NK-92 treated with Interleukin-12 subunit alpha and Interleukin-12 subunit beta, amount 100 ng/mL, for 24 hours (cell line): Measurements from ENCODE around the gene DKC1.

Experiments
- DNase-seq: peaks from one replicate; lab custom pipeline; 2025; lab: John Stamatoyannopoulos, UW

The DKC1 gene

DNA sequence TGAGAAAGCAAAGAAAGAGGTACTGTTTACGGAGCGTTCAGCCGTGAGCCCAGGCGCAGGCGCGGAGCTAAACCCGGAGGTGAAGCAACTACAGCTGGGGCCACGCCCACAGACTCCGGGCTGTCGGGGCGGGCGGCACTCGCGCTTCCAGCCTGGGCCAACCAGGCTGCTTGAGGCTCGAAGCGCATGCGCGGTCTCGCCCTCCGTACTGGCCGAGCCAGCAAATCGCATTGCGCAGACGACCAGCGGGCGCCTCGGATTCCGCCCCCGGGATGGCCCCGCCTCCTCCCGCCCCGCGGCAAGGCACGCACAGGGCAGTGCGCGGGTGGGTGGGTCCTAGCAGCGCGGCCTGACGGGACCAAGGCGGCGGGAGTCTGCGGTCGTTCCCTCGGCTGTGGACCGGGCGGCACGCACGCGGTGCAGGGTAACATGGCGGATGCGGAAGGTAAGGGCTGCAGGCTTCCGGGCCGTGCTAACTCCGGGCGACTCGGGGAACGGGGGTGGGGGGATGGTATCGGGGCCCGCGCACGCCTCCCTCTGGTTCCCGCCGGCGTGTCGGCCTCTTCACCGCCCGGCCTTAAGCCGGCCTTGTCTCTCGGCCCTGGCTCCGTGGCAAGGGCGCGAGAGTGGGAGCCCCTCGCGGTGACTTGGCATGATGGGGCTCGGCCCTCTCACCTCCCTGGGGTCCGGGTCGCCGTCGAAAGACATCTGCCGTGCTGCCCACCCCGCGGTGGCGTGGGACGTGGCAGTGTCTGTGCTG, at the start of gene DKC1:
TSS of gene DKC1 (plus strand) at position 328 of the 760 bp plus-strand sequence. CDS start at position 430, 102 bp downstream.
- peak; percentile 92 for DNase-seq

DNA sequence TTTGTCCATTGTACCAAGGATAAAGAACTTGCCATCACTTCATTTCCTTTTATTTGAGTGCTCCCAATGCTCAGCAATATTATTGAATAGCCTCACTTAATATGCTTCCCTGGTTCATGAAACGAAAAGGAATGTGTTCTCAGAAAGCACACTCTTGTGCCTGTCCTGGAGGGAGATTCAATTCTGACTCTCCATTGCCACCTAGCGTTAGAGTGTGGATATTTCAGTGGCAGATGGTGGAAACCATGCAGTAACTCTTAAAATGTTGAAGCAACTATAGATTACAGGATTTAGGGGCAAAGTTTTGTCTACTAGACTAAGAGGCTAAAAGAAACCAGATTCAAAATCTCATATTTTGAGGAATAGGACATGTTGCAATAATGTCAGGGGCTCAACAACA, 47.7 kb upstream of the DKC1 start:
- no peak for DNase-seq

DNA sequence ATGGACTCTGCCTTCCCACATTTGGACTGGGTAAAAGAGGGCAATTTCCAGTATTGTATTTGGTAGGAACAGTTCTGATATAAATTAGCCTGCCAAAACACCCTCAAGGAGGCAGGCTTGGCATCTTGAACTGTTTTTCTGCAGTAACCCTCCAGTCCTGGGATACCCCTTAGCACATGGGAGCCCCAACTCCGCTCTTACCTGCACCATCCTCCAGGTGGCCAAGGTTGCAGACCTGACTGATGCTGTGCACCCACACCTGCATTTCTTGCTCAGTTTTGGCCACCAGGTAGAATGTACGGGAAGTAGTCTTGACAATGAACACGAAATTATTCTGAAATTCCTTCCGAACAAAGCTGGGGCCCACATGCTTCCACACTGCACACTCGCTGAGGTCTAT, 46.8 kb upstream of the DKC1 start:
- no peak for DNase-seq

DNA sequence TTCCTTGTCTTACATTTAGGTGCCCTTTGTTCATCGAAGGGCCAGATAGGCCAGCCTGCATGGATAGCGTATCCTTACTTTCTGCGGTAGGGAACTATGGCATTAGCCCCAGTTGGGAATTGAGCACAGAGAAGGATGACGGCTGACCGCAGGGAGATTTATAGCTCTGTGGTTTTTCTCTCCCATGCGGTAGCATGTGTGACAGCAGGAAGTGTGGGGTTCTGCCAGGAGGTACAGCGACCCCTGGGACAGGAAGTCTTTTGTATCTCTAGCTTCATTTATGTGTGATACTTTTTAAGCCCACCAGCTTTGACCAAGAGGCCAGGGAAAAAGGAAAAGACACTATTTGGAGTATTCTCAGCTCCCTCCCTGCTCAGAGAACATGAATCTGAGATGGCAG, 44.8 kb upstream of the DKC1 start:
- DNase-seq, result no peak

DNA sequence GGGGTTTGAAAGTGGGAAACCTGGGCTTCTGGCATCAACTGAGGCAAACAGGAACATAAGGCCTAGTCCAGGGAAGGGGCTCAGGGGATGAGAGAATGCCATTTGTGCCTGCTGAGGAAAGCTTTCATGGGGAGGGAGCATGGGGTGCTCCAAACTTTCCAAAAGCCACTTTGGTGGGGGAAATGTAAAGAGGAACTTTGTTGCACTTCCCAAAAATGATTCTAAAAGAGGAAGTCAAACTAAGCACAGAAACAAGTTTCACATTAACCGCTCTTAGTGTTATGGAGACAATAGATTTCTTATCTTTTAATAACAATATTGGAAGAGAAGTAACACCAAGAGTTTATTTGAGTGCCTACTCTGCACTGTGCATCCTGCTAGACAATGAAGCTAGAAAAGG, 44.0 kb upstream of the DKC1 start:
- no peak for DNase-seq

DNA sequence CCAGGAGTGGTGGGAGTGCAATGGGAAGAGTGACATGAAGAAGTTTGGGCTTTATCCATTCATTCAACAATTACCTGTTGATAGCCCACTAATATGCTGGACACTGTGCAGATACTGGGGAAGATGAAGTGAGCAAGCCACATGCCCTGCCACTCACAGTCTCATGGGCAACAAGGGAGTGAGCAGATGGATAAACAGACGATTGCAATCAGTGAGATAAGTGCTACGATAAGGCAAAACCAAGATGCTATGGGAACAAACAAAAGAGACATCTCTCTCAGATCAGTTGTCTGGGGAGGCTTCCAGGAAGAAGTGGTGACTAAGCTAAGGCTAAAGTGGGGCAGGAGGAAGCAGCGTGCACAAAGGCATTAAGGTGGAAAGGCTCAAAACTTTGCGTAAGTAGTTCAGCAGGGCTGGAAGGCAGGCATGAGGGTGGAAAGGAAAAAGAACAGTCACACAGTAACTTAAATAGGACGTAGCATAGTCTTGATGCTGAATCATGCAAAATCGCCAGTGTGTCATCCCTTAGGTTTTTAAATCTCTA, 43.5 kb upstream of the DKC1 start:
- no peak for DNase-seq

DNA sequence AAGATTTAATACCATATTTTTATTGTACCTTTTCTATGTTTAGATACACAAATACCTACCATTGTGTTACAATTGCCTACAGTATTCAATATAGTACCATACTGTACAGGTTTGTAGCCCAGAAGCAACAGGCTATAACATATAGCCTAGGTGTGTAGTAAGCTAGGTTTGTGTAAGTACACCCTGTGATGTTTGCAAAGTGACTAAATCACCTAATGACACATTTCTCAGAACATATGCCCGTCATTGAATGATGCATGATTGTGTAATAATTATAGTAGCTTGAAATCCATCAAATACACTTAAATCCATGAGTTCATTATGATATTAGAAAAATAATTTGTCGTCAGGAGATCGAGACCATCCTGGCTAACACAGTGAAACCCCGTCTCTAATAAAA, 42.6 kb upstream of the DKC1 start:
- no peak for DNase-seq

DNA sequence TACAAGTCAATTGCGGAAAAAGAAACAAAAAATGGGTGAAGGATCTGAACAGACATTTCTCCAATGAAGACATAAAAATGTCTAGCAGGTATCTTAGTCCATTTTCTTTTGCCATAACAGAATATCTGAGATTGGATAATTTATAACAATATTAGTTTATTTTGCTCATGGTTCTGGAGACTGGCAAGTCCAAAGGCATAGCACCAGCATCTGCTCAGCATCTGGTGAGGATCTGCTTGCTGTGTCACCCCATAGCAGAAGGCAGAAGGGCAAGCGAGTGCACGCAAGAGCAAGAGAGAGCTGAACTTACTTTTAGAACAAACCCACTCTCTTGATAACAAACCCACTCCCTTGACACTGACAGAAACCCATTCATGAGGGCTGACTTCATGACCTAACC, 41.5 kb upstream of the DKC1 start:
- DNase-seq, result no peak

DNA sequence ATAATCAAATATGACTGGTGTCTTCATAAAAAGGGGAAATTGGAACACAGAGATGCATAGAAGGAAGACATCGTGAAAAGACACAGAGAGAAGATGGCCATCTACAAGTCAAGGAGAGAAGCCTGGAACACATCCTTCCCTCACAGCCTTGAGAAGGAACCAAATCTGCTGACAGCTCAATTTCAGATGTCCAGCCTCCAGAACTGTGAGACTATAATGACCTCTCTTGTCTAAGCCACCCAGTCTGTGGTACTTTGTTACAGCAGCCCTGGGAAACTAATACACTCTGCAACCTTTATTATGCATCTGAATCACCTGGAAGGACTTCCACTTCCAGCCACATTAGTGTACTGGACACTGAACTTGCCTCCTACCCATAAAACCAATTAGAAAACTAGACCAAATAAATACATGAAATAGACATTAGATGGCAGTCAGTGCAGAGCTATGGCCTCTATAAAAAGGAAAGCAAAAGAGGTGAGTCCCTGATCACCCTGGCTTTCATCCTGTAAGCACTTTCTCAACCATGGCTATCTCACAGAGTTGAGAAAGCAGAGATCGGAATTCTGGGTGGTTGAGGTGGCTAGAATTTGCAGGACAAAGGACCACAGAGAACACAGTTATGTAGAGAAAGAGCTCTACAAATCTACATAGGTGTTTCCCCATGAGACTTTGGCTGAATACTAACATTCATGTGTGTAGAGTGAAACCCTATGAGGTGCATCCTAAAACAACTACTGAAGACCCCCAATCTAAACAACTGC, 37.5 kb upstream of the DKC1 start:
- no peak for DNase-seq

DNA sequence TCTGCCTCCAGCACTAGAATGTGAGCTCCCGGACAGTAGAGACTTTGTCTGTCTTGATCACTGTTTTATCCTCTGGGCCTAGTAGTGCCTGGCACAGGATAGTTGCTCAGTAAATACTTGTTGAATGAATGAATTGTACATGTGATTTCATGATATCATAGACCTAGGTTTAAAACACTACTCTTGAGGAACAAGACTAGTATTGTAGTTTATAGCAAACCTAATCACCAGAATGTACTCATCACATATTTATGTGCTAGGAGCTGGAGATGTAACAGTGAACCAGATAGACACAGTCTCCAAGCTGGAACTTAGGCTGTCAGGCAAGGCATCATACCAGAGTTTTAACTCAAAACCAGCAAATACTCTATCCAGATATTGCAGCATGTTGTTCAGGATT, 35.2 kb upstream of the DKC1 start:
- no peak for DNase-seq

DNA sequence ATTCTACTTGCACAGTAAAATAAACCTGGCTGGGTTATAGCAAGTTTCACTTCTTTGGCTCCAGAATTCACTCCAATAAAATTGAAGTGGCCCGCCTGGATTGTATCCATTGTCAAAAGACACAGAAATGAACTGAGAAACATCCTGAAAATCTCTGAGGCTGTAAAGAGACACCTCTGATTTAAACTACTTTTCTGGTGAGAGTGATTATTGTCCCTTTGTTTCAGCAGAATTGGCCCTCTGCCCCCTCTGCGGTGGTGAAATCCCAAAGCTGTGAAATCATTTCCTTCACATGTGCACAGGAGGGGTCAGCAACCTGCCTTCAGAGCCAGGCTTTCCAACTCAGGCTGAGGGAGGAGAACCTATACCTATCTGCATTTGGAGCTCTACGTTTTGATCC, 34.8 kb upstream of the DKC1 start:
- DNase-seq, result no peak

DNA sequence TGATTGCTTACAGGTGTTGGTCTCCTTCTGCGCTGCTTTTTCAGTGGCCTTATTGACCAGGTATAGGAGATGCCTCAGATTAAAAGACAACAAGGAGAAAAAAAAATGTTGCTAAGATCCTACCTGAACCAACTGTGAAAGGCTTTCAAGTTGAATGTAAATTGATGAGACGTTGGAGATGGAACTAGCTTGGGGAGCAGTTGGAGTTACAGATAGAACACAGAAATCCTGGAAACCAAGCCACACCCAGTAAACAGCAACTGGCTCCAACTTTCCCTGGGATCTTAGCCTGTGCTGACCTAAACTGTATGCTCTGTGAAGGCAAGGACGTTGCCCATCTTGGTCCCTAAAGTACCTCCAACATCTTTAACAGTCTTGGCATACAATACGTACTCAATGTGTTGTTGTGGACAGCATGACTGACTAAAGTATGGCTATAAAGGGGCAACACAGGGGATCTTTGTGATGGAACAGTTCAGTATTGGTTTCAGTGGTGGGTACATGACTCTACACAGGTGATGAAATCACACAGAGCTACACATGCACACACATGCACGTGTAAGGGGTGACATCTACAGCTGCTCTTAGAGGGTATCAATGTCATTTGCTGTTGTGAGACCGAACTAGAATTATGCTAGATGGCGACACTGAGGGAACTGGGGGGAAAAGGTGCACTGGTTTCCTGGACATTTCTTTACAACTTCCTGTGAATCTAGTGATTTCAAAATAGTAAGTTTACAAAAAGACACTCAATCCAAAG, 34.1 kb upstream of the DKC1 start:
- no peak for DNase-seq

DNA sequence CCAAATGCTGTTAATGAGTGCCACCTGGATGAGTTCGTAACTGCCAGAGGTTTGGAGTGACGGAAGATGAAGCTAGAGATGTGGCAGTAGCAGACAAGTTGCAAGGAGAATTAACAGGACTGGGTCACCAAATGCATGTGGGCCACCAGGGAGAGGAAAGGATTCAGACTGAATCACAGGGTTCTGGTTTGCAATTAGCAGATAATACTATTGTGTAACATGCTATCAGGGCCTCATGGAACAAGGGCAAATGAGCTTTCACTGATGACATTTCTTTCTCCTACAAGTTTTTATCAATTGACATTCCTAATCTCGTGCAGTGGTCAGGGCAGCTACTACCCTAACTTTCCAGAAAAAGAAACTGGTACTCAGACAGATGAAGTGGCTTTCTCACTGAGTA, 33.2 kb upstream of the DKC1 start:
- DNase-seq, result no peak

DNA sequence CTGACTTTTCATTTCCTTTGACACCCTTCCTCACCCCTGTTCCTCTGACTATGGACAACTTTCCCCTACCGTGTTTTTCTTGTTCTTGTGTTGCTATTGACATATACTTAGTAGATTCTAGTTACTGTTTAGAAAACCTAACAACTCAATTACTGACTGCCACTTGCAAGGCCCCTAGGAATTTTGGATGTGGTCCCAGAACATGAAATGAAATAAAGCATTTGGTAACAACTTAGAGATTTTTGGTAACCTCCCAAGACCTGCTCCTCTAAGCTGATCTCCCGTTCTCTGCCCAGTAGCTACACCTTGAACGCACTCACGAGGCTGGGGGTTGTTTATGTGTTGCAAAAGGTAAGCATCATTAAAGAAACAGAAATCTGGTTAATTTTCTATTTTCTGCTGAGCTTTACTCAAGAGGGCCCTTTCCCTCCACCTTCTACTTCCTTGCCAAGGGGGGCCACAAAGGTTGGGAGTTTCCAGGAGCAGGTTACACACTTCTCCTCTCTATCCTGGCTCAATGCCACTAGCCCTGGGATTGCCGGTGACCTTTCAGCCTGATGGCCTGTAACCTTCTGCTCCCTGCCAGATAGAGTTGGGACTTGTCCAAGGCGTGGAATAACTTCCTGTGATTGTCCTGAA, 32.3 kb upstream of the DKC1 start:
- no peak for DNase-seq

DNA sequence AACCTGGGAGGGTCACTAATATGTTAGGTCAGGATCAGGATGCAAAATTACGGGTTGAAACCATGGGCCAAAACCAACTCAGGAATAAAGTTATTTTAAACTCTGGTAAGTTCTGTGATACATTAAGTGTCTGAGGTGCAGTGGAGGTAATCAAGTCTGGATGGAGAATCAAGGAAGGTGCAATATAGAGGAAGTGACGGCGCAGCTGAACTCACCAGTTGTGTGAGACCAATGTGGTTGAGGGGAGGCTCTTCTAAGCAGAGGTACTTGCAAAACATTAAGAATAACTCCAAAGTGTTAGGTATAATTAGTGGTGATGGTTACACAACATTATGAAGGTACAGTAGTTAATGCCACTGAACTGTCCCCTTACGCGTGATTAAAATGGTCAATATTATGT, 31.5 kb upstream of the DKC1 start:
- DNase-seq, result peak; percentile 43

DNA sequence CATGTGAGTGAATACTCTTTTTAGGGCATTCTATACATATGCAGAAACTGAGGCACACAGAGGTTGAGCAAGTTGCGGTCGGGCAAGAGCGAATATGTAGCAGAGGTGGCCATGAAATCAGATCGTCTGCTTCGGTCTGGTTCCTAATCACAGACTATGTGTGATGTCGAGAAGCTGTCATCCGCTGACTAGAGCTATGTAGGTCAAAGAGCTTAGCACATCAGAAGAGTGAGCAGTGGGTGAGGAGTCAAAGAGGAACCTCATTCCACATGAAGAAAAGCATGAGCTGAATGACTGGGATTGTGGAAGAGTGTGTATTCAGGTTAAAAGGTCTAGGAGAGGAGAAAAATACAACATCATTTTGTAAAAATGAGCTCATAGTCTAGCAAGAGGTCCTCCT, 30.8 kb upstream of the DKC1 start:
- DNase-seq, result peak; percentile 25

DNA sequence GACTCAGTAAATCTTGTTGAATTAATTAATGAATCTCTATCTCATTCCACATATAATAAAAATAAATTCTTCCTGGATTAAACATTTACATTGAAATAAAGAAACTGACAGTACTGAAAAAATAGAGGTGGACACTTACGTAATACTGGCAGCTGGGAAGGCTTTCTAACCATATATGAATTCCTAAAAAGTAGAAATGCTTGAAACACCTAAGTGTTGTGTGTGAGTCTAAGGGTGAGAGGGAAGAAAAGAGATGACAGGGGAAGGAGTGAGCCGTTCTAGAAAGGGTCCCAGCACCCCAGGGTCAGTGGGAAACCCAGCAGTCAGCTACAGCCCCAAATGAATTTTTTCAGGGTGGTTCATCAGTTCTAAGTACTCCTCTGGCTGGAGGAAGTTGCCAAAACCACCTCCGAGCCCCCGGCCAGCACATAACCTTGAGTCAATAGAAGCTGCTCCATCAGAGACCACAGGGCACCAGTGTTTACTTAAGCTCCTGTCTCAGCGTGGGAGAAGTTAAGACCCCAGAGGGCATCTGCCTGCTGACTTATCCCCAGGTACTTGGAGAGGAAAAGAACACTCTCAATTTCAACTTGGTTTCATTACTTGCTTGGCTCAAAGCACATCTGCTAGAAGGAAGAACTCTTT, 30.1 kb upstream of the DKC1 start:
- DNase-seq, result peak; percentile 42

DNA sequence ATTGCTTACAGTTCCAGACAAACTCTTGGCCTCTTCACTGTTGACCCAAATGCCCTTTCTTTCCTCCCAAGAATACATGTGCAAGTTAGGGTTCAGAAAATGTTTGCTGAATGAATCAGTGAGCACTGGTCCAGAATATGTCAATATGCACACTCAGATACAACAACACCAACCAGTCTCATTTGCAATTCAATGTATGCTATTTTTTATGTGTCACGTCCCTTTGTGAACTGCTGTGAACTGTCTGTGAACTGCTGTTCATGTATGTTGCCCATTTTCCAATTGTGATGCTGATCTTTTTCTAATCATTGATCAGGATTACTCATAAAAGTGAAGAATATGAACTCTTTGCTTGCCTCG, 29.6 kb upstream of the DKC1 start:
- DNase-seq, result no peak

DNA sequence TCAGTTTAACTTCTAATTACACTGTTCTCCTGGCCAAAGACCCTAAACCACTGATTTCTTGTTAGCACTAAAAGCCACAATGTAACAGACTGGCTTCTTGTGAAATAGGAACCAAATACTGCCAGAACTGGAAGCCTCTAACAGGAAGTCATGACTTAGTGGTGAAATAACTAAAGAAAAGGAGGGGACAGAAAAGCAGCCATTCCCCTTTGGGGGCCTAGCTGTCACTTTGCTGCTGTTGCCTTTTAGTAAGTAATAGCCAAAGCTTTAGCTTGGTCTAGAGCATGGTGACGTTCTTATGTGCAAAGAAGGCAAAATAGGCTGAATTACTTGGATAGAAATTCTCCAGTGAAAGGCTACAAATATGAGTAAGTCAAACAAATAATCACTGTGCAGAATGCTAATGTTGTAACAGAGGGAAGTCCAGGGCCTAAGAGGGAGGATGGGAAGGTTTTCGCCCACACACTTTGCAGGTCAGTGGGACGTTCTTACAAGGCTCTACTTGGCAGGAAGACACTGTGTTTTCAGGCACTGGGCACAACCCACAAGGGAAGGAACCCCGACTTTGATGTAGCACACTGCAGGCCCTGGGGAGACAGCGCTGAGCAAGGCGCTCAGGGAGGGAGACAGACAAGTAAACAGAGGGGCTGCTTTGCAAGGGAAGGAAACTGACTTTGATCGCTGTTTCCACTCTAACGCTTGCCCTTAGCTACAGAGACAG, 28.4 kb upstream of the DKC1 start:
- peak; percentile 46 for DNase-seq

DNA sequence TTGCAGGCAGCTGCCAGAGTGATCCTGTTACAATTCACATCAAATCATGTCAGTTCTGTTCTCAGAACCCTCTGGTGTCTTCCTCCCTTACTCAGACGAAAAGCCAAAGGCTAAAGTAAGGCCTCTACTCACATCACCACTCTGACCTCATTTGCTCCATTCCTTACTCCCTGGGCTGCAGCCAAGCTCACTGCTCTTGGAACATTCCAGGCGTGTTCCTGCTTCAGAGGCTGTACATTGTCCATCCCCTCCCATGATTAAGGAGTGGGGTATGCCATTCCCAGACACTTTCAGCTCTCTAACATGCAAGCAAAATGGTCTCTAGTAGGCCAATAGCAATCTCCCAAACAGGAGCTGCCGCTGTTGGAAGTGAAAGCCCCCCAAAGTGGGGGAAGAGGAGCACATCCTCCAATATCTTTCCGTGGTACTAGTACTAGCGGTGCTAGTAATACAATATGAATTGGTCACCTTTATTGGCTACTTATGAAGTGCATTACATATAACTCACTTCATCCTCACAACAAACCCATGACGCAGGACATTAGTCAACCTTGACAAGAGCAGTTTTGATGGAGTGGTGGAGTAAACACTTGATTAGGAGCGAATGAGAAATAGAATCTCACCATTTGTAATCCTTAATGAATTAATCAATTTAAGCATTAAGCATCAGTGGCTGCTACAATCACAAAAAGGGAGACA, 26.8 kb upstream of the DKC1 start:
- no peak for DNase-seq
